Fibroblast of lung (primary cell): ENCODE results near the gene RSF1.

Experiments
- CTCF ChIP-seq, 2 donors: IDR thresholded peaks in 1 of 2; conservative IDR thresholded peaks in 1 of 2; 1 replicate in 1 of 2; 2 replicates in 1 of 2; pipeline ENCODE4 v1.5.1; 2011 to 2012; ENCODE audit warnings: low read length in 2 of 2, control low read depth in 1 of 2, inconsistent platforms in 1 of 2, low read depth in 1 of 2, mild to moderate bottlenecking in 1 of 2
- EZH2 ChIP-seq: IDR thresholded peaks from 2 replicates; pipeline ENCODE4 v1.5.1; 2012; ENCODE audit warnings: low read length, control low read depth, mild to moderate bottlenecking; ENCODE audit errors: missing control alignments

- TF ChIP-seq CTCF (conservative IDR thresholded peaks at IDR 0.05 in 1 of 2, IDR thresholded peaks at IDR 0.05 in 1 of 2; ENCODE audit: low read depth in 1 of 2, low read length in 2 of 2) (peak in 1 of 2 donors; percentile 24), EZH2 (no peak)
Measured at GRCh38 chr11:77776455-77776854, 44.1 kb downstream of the RSF1 start.
